GM19324 (cell line): ENCODE data around the gene CCDC51.

Source experiments
- ATAC-seq: cut with Tn5 transposase; IDR thresholded peaks from one replicate; pipeline ENCODE4 v1.9.1; 2021; ENCODE audit warnings: mild to moderate bottlenecking, moderate library complexity; ENCODE audit not compliant: unreplicated experiment, low FRiP score

The CCDC51 gene

GRCh38 chr3:48435223-48435595, 4.7 kb downstream of the CCDC51 start:
- ATAC-seq = no peak

- ATAC-seq = no peak
Measured at GRCh38 chr3:48434591-48435222, 5.2 kb downstream of the CCDC51 start.

GRCh38 chr3:48433472-48434118, 6.3 kb downstream of the CCDC51 start:
- ATAC-seq = no peak

- no peak for ATAC-seq
Measured at GRCh38 chr3:48432411-48433371, 7.2 kb downstream of the CCDC51 start.

GRCh38 chr3:48431224-48432029, 8.5 kb downstream of the CCDC51 start:
- no peak for ATAC-seq

- ATAC-seq = no peak
Measured at GRCh38 chr3:48430708-48431101, 9.2 kb downstream of the CCDC51 start.

GRCh38 chr3:48429960-48430707, 9.8 kb downstream of the CCDC51 start, which contains the start of gene PLXNB1:
Gene PLXNB1, minus strand, starts transcription at chr3:48430086. Its CDS starts 5,475 bp downstream, at chr3:48424611.
- ATAC-seq = no peak

- ATAC-seq = peak; percentile 35
Measured at GRCh38 chr3:48429317-48429959, 10.5 kb downstream of the CCDC51 start.

- ATAC-seq = peak; percentile 38
Measured at GRCh38 chr3:48428572-48429316, 11.2 kb downstream of the CCDC51 start.

- no peak for ATAC-seq
Measured at GRCh38 chr3:48428088-48428571, 11.8 kb downstream of the CCDC51 start.

- no peak for ATAC-seq
Measured at GRCh38 chr3:48427630-48427962, 12.3 kb downstream of the CCDC51 start.

GRCh38 chr3:48426944-48427629, 12.8 kb downstream of the CCDC51 start:
- no peak for ATAC-seq

- ATAC-seq = no peak
Measured at GRCh38 chr3:48426401-48426909, 13.5 kb downstream of the CCDC51 start.

GRCh38 chr3:48425281-48425812, 14.6 kb downstream of the CCDC51 start:
- no peak for ATAC-seq

GRCh38 chr3:48423883-48424695, 15.8 kb downstream of the CCDC51 start:
- no peak for ATAC-seq

GRCh38 chr3:48423241-48423882, 16.6 kb downstream of the CCDC51 start:
- no peak for ATAC-seq
